ENCODE data around the gene USP44. TPM values are rescaled to one million over a fixed set of nuclear protein-coding genes. Genes with fewer than 3 reads are reported as not detected.

USP44 gene
- total and polyA plus RNA-seq, 2 of the 8 experiments (the other 6 are each of a cell fraction or from before 2014, with no cell fraction given) = 129 to 197 TPM

GRCh38 chr12:95547522-95548055 is 3.7 kb downstream of the USP44 start (continued):
- TF ChIP-seq ATF3 (IDR thresholded peaks at IDR 0.05; ENCODE audit: insufficient read depth, low read depth, low read length) (no peak), TEAD4 (IDR thresholded peaks at IDR 0.05; ENCODE audit: low read depth, low read length) (peak; percentile 69; the same call in 1 of the 2 replicates), GTF2F1 (IDR thresholded peaks at IDR 0.05; ENCODE audit: borderline replicate concordance, low read depth, low read length) (no peak), BACH1 (IDR thresholded peaks at IDR 0.05; ENCODE audit: low read length) (no peak), CEBPB (IDR thresholded peaks at IDR 0.05; ENCODE audit: low read depth, low read length) (peak; percentile 55; the same call in 1 of the 2 replicates), BCL11A (IDR thresholded peaks at IDR 0.05; ENCODE audit: low read depth in 2 of 2, low read length in 2 of 2) (no peak), TCF12 (IDR thresholded peaks at IDR 0.05; ENCODE audit: low read depth, low read length) (no peak), HDAC2 (IDR thresholded peaks at IDR 0.05; ENCODE audit: borderline replicate concordance in 1 of 2, low read depth in 2 of 2, low read length in 2 of 2) (peak; percentile 34 to 39; a peak in 1 of 4 replicates), EP300 (IDR thresholded peaks at IDR 0.05; ENCODE audit: borderline replicate concordance in 1 of 2, low read depth in 2 of 2, low read length in 2 of 2) (no peak), FOSL1 (IDR thresholded peaks at IDR 0.05; ENCODE audit: insufficient read depth, low read depth, low read length) (no peak), MAX (IDR thresholded peaks at IDR 0.05) (no peak), POLR2AphosphoS5 (IDR thresholded peaks at IDR 0.05; ENCODE audit: low read depth, low read length) (no peak), RAD21 (IDR thresholded peaks at IDR 0.05 in 1 of 2, conservative IDR thresholded peaks at IDR 0.05 in 1 of 2; ENCODE audit: low read depth in 2 of 2, low read length in 2 of 2) (no peak), USF2 (IDR thresholded peaks at IDR 0.05; ENCODE audit: low read length) (no peak), TAF1 (IDR thresholded peaks at IDR 0.05; ENCODE audit: low read depth, low read length) (no peak), BRCA1 (IDR thresholded peaks at IDR 0.05; ENCODE audit: low read depth, low read length) (no peak), RNF2 (IDR thresholded peaks at IDR 0.05; ENCODE audit: borderline replicate concordance, low read depth, low read length, missing control alignments, poor library complexity, severe bottlenecking) (no peak), NRF1 (IDR thresholded peaks at IDR 0.05; ENCODE audit: low read depth, low read length) (no peak), MAFK (IDR thresholded peaks at IDR 0.05; ENCODE audit: low read depth, low read length) (no peak), SUZ12 (IDR thresholded peaks at IDR 0.05; ENCODE audit: low read length) (no peak), RBBP5 (IDR thresholded peaks at IDR 0.05; ENCODE audit: borderline replicate concordance, low read depth, low read length) (no peak), CREB1 (IDR thresholded peaks at IDR 0.05) (no peak), NANOG (IDR thresholded peaks at IDR 0.05; ENCODE audit: insufficient read depth, low read depth, low read length, poor library complexity, severe bottlenecking) (no peak)
